H9 (cell line): ENCODE data around the gene METRN. TPM values are rescaled to one million over a fixed set of nuclear protein-coding genes. Genes with fewer than 3 reads are reported as not detected.

ENCODE experiments used
- DNase-seq: peaks from one replicate; pipeline ENCODE4 v3.0.0-alpha.2; 2017
- H2AFZ ChIP-seq: one replicate; pipeline ENCODE4 v1.6.1; 2013; ENCODE audit warnings: mild to moderate bottlenecking, low read length, control low read depth, moderate library complexity
- H2AK5ac ChIP-seq: 2 replicates; pipeline ENCODE4 v1.6.1; 2013; ENCODE audit warnings: low read length, control low read depth, mixed read lengths; ENCODE audit not compliant: insufficient read length
- H2BK120ac ChIP-seq: one replicate; pipeline ENCODE4 v1.6.1; 2013; ENCODE audit warnings: low read depth, mild to moderate bottlenecking, low read length, control low read depth, inconsistent platforms; ENCODE audit not compliant: poor library complexity, severe bottlenecking
- H2BK12ac ChIP-seq: 2 replicates; pipeline ENCODE4 v1.6.1; 2013; ENCODE audit warnings: low read length, control low read depth, mixed read lengths, low read depth; ENCODE audit not compliant: insufficient read length
- H2BK15ac ChIP-seq: 2 replicates; pipeline ENCODE4 v1.6.1; 2013; ENCODE audit warnings: low read depth, low read length, control low read depth
- H2BK20ac ChIP-seq: one replicate; pipeline ENCODE4 v1.6.1; 2013; ENCODE audit warnings: low read depth, mild to moderate bottlenecking, low read length, control low read depth, inconsistent platforms; ENCODE audit not compliant: poor library complexity, severe bottlenecking
- H2BK5ac ChIP-seq: 2 replicates; pipeline ENCODE4 v1.6.1; 2013; ENCODE audit warnings: low read length, control low read depth, mixed read lengths; ENCODE audit not compliant: insufficient read length
- H3K14ac ChIP-seq: 2 replicates; pipeline ENCODE4 v1.6.1; 2013; ENCODE audit warnings: low read length, control low read depth; ENCODE audit not compliant: insufficient read depth
- H3K18ac ChIP-seq: 2 replicates; pipeline ENCODE4 v1.6.1; 2013; ENCODE audit warnings: low read depth, mild to moderate bottlenecking, mixed read lengths, low read length, control low read depth; ENCODE audit not compliant: insufficient read length
- H3K23ac ChIP-seq: 2 replicates; pipeline ENCODE4 v1.6.1; 2013; ENCODE audit warnings: low read length, control low read depth, mixed read lengths, low read depth; ENCODE audit not compliant: insufficient read length
- H3K23me2 ChIP-seq: 2 replicates; pipeline ENCODE4 v1.6.1; 2013; ENCODE audit warnings: low read depth, mild to moderate bottlenecking, mixed read lengths, low read length, control low read depth; ENCODE audit not compliant: insufficient read length, poor library complexity, severe bottlenecking
- H3K27ac ChIP-seq: 2 replicates; pipeline ENCODE4 v1.5.1; 2013; ENCODE audit warnings: low read length, control low read depth, mixed read lengths, low read depth; ENCODE audit not compliant: insufficient read length
- H3K27me3 ChIP-seq: 2 replicates; pipeline ENCODE4 v1.6.1; 2013; ENCODE audit warnings: low read length, control low read depth, inconsistent platforms; ENCODE audit not compliant: insufficient read depth
- H3K4ac ChIP-seq: 2 replicates; pipeline ENCODE4 v1.6.1; 2013; ENCODE audit warnings: low read depth, mild to moderate bottlenecking, control low read depth, inconsistent platforms, low read length, moderate library complexity
- H3K4me1 ChIP-seq: 2 replicates; pipeline ENCODE4 v1.6.1; 2013; ENCODE audit warnings: low read length, control low read depth, inconsistent platforms; ENCODE audit not compliant: insufficient read depth
- H3K4me2 ChIP-seq: 2 replicates; pipeline ENCODE4 v1.6.1; 2013; ENCODE audit warnings: low read length, control low read depth, mixed read lengths; ENCODE audit not compliant: insufficient read length, insufficient read depth
- H3K56ac ChIP-seq: 2 replicates; pipeline ENCODE4 v1.6.1; 2013; ENCODE audit warnings: low read depth, mild to moderate bottlenecking, mixed read lengths, low read length, control low read depth; ENCODE audit not compliant: insufficient read length
- H3K79me1 ChIP-seq: 2 replicates; pipeline ENCODE4 v1.6.1; 2013; ENCODE audit warnings: low read depth, mild to moderate bottlenecking, moderate library complexity, low read length, control low read depth, inconsistent platforms; ENCODE audit not compliant: insufficient read depth, poor library complexity, severe bottlenecking
- H3K79me2 ChIP-seq: 2 replicates; pipeline ENCODE4 v1.6.1; 2013; ENCODE audit warnings: low read length, control low read depth, inconsistent platforms; ENCODE audit not compliant: insufficient read depth
- H3K9ac ChIP-seq: 2 replicates; pipeline ENCODE4 v1.6.1; 2013; ENCODE audit warnings: low read length, control low read depth, mixed read lengths; ENCODE audit not compliant: insufficient read length; ENCODE audit errors: extremely low read depth
- H3K9me3 ChIP-seq: one replicate; pipeline ENCODE4 v1.6.1; 2013; ENCODE audit warnings: low read depth, low read length, inconsistent platforms; ENCODE audit not compliant: control insufficient read depth
- H3T11ph ChIP-seq: one replicate; pipeline ENCODE4 v1.6.1; 2013; ENCODE audit warnings: mild to moderate bottlenecking, low read length, control low read depth, inconsistent platforms
- H4K20me1 ChIP-seq: one replicate; pipeline ENCODE4 v1.6.1; 2013; ENCODE audit not compliant: control insufficient read depth, insufficient read length, insufficient read depth
- H4K5ac ChIP-seq: 2 replicates; pipeline ENCODE4 v1.6.1; 2013; ENCODE audit warnings: low read depth, mild to moderate bottlenecking, mixed read lengths, low read length, control low read depth; ENCODE audit not compliant: insufficient read length
- H4K8ac ChIP-seq: replicated peaks from 2 replicates; pipeline ENCODE4 v1.6.1; 2013; ENCODE audit warnings: low read length, control low read depth, mixed read lengths, low read depth; ENCODE audit not compliant: insufficient read length
- H4K91ac ChIP-seq: 2 replicates; pipeline ENCODE4 v1.6.1; 2013; ENCODE audit warnings: low read depth, mild to moderate bottlenecking, moderate library complexity, mixed read lengths, low read length, control low read depth; ENCODE audit not compliant: insufficient read length
- H3K27ac Mint-ChIP-seq, 3 experiments: 2 replicates in 2 of 3; 3 replicates in 1 of 3; pipeline ENCODE4 v1.8.0; 2020 to 2021; ENCODE audit warnings: mixed read lengths in 3 of 3, mild to moderate bottlenecking in 1 of 3, moderate library complexity in 1 of 3
- H3K27me3 Mint-ChIP-seq: 2 replicates; pipeline ENCODE4 v1.8.0; 2021; ENCODE audit warnings: low read depth, mild to moderate bottlenecking, moderate library complexity, mixed read lengths
- H3K36me3 Mint-ChIP-seq, 3 experiments: 2 replicates in 2 of 3; 3 replicates in 1 of 3; pipeline ENCODE4 v1.8.0; 2020 to 2021; ENCODE audit warnings: low read depth in 3 of 3, mixed read lengths in 3 of 3; ENCODE audit not compliant: insufficient read depth in 1 of 3
- H3K4me1 Mint-ChIP-seq, 2 experiments: 2 replicates each; pipeline ENCODE4 v1.8.0; 2020; ENCODE audit warnings: mixed read lengths in 2 of 2
- H3K4me3 Mint-ChIP-seq, 2 experiments: 2 replicates in 1 of 2; 3 replicates in 1 of 2; pipeline ENCODE4 v1.8.0; 2020 to 2021; ENCODE audit warnings: mild to moderate bottlenecking in 2 of 2, mixed read lengths in 2 of 2, moderate library complexity in 1 of 2
- H3K9me3 Mint-ChIP-seq, 2 experiments: 2 replicates in 1 of 2; 3 replicates in 1 of 2; pipeline ENCODE4 v1.8.0; 2020; ENCODE audit warnings: mild to moderate bottlenecking in 2 of 2, mixed read lengths in 2 of 2, moderate library complexity in 1 of 2
- CTCF ChIP-seq: fragments of 200-600 bp; sonication (generic); conservative IDR thresholded peaks from 3 replicates; pipeline ENCODE4 v1.8.0; 2021; ENCODE audit warnings: antibody characterized with exemption, mild to moderate bottlenecking
- WGBS: extraction: QIAGEN DNeasy Blood & Tissue Kit; methylation state at CpG from one replicate; pipeline ENCODE4 v1.1.7; 2013; ENCODE audit warnings: missing lambda C conversion rate, low lambda C conversion rate, mixed read lengths; ENCODE audit not compliant: insufficient read length; ENCODE audit errors: extremely low coverage; 5-methylcytosine and 5-hydroxymethylcytosine counted together
- total RNA-seq: library from RNA; stranded (reverse); gene quantifications from 2 replicates; pipeline ENCODE4 v1.2.1, GENCODE V29; 2021

METRN gene
- total RNA-seq, 1 experiment from 2014 or later, result 26.2 TPM

- no peak overlapping the region for H3K27ac ChIP-seq
- no peak overlapping the region for H3K18ac ChIP-seq
- no peak overlapping the region for H2AFZ ChIP-seq
- no peak overlapping the region for H2BK120ac ChIP-seq
- no peak for DNase-seq
- no peak overlapping the region for H3K23ac ChIP-seq
- no peak overlapping the region for H3K4ac ChIP-seq
- H3K79me2 ChIP-seq, result no peaks in the 10 kb centered on the region
- H3K4me2 ChIP-seq, result no peak overlapping the region
- no peaks in the 10 kb centered on the region for H3K23me2 ChIP-seq
- H4K5ac ChIP-seq, result no peak overlapping the region
- H3K36me3 Mint-ChIP-seq, result no peaks in the 10 kb centered on the region
- no peak overlapping the region for H2BK15ac ChIP-seq
- no peak overlapping the region for H3K4me3 Mint-ChIP-seq
- H3K79me1 ChIP-seq, result no peaks in the 10 kb centered on the region
- H4K20me1 ChIP-seq, result no peaks in the 10 kb centered on the region
- no peak overlapping the region for H4K91ac ChIP-seq
- H4K8ac ChIP-seq, result no peak overlapping the region
- no peak overlapping the region for H3K14ac ChIP-seq
- H3K9me3 Mint-ChIP-seq, result no peaks in the 10 kb centered on the region; a peak in 1 of 5 replicates
- no peak overlapping the region for H3K9ac ChIP-seq
- WGBS, result no CpG with 5 or more reads among the region's 11 CpGs
- H2BK5ac ChIP-seq, result no peak overlapping the region
- no peak overlapping the region for H2BK20ac ChIP-seq
- no peak overlapping the region for H3T11ph ChIP-seq
- TF ChIP-seq CTCF, result no peak
- no peak overlapping the region for H3K27ac Mint-ChIP-seq
- H3K56ac ChIP-seq, result no peak overlapping the region
- peaks cover 25 to 33% of the 10 kb centered on the region in 2 experiments for H3K4me1 Mint-ChIP-seq
- no peak overlapping the region for H2AK5ac ChIP-seq
- no peaks in the 10 kb centered on the region for H3K4me1 ChIP-seq
- H2BK12ac ChIP-seq, result no peak overlapping the region
- H3K27me3 Mint-ChIP-seq, result peaks cover 36% of the 10 kb centered on the region
- no peaks in the 10 kb centered on the region for H3K27me3 ChIP-seq
- no peaks in the 10 kb centered on the region for H3K9me3 ChIP-seq
These were observed 39.7 kb downstream of the METRN start for GRCh38 chr16:754656-755055.
